DOHH2 (cell line): ENCODE measurements around the gene CCR6.

Source experiments
- H3F3A ChIP-seq: fragments of 200-600 bp; sonication (generic), shearing (Covaris generic); 2 replicates; pipeline ENCODE4 v1.6.0; 2016; ENCODE audit warnings: antibody characterized with exemption, mild to moderate bottlenecking; ENCODE audit not compliant: control insufficient read depth, insufficient read depth
- H3K27ac ChIP-seq: fragments of 200-600 bp; sonication (generic); 2 replicates; pipeline ENCODE4 v1.5.1; 2014; ENCODE audit warnings: low read depth, mild to moderate bottlenecking, low read length, moderate library complexity
- H3K27me3 ChIP-seq: fragments of 200-600 bp; sonication (generic); 2 replicates; pipeline ENCODE4 v1.6.1; 2014; ENCODE audit warnings: mild to moderate bottlenecking, low read length, mixed read lengths; ENCODE audit not compliant: control insufficient read depth
- H3K36me3 ChIP-seq: fragments of 200-600 bp; sonication (generic); 2 replicates; pipeline ENCODE4 v1.6.1; 2014; ENCODE audit warnings: mild to moderate bottlenecking, low read length, moderate library complexity, mixed read lengths; ENCODE audit not compliant: control insufficient read depth
- H3K4me1 ChIP-seq: fragments of 200-600 bp; sonication (generic); 2 replicates; pipeline ENCODE4 v1.6.1; 2014; ENCODE audit warnings: mild to moderate bottlenecking, low read length, mixed read lengths; ENCODE audit not compliant: control insufficient read depth
- H3K4me2 ChIP-seq: fragments of 200-600 bp; sonication (generic); 2 replicates; pipeline ENCODE4 v1.6.0; 2014; ENCODE audit warnings: mild to moderate bottlenecking, low read length, moderate library complexity
- H3K4me3 ChIP-seq: fragments of 200-600 bp; sonication (generic); 2 replicates; pipeline ENCODE4 v1.5.1; 2014; ENCODE audit warnings: mild to moderate bottlenecking, low read length, mixed read lengths
- H3K79me2 ChIP-seq: fragments of 200-600 bp; sonication (generic); 2 replicates; pipeline ENCODE4 v1.6.1; 2014; ENCODE audit warnings: mild to moderate bottlenecking, low read length, mixed read lengths; ENCODE audit not compliant: control insufficient read depth
- H3K9me2 ChIP-seq: fragments of 200-600 bp; sonication (generic); replicated peaks from 2 replicates; pipeline ENCODE4 v1.6.1; 2014; ENCODE audit warnings: mild to moderate bottlenecking, low read length, mixed read lengths; ENCODE audit not compliant: control insufficient read depth
- H3K9me3 ChIP-seq: fragments of 200-600 bp; sonication (generic); 2 replicates; pipeline ENCODE4 v1.6.1; 2014; ENCODE audit warnings: antibody characterized with exemption, low read length, mixed read lengths; ENCODE audit not compliant: control insufficient read depth, insufficient read depth
- H4K20me1 ChIP-seq: fragments of 200-600 bp; sonication (generic); 2 replicates; pipeline ENCODE4 v1.6.0; 2014; ENCODE audit warnings: low read depth, mild to moderate bottlenecking, antibody characterized with exemption, low read length, moderate library complexity; ENCODE audit not compliant: control insufficient read depth, insufficient read depth
- EZH2phosphoT487 ChIP-seq: fragments of 200-600 bp; sonication (generic); IDR thresholded peaks from 2 replicates; pipeline ENCODE4 v1.6.1; 2017; ENCODE audit warnings: borderline replicate concordance, mild to moderate bottlenecking, antibody characterized with exemption, low read length, moderate library complexity, mixed read lengths
- TF ChIP-seq, protein P1 (sequence below): fragments of 200-600 bp; sonication (generic); IDR thresholded peaks from one replicate; pipeline ENCODE4 v1.5.1; 2014; ENCODE audit warnings: antibody characterized with exemption, mild to moderate bottlenecking, low read depth, low read length; ENCODE audit not compliant: poor library complexity, severe bottlenecking

Gene CCR6

GRCh38 chr6:167118839-167119238 lies 4.1 kb upstream of the CCR6 start:
- peak overlapping the region; percentile 11 for H3K27ac ChIP-seq
- H3K4me3 ChIP-seq: peak overlapping the region; percentile 51
- peaks cover 40% of the 10 kb centered on the region for H3K27me3 ChIP-seq
- peak overlapping the region; percentile 69 for H3K4me2 ChIP-seq
- H4K20me1 ChIP-seq: peaks cover 17% of the 10 kb centered on the region; the same call in 1 of the 2 replicates
- H3K4me1 ChIP-seq: peaks cover 78% of the 10 kb centered on the region
- peaks cover 36% of the 10 kb centered on the region for H3F3A ChIP-seq
- no peaks in the 10 kb centered on the region for H3K9me2 ChIP-seq
- H3K36me3 ChIP-seq: no peaks in the 10 kb centered on the region
- TF ChIP-seq, protein P1, sequence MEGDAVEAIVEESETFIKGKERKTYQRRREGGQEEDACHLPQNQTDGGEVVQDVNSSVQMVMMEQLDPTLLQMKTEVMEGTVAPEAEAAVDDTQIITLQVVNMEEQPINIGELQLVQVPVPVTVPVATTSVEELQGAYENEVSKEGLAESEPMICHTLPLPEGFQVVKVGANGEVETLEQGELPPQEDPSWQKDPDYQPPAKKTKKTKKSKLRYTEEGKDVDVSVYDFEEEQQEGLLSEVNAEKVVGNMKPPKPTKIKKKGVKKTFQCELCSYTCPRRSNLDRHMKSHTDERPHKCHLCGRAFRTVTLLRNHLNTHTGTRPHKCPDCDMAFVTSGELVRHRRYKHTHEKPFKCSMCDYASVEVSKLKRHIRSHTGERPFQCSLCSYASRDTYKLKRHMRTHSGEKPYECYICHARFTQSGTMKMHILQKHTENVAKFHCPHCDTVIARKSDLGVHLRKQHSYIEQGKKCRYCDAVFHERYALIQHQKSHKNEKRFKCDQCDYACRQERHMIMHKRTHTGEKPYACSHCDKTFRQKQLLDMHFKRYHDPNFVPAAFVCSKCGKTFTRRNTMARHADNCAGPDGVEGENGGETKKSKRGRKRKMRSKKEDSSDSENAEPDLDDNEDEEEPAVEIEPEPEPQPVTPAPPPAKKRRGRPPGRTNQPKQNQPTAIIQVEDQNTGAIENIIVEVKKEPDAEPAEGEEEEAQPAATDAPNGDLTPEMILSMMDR: no peak
- TF ChIP-seq EZH2phosphoT487: no peak
- H3K79me2 ChIP-seq: no peaks in the 10 kb centered on the region
- no peaks in the 10 kb centered on the region for H3K9me3 ChIP-seq

DNA sequence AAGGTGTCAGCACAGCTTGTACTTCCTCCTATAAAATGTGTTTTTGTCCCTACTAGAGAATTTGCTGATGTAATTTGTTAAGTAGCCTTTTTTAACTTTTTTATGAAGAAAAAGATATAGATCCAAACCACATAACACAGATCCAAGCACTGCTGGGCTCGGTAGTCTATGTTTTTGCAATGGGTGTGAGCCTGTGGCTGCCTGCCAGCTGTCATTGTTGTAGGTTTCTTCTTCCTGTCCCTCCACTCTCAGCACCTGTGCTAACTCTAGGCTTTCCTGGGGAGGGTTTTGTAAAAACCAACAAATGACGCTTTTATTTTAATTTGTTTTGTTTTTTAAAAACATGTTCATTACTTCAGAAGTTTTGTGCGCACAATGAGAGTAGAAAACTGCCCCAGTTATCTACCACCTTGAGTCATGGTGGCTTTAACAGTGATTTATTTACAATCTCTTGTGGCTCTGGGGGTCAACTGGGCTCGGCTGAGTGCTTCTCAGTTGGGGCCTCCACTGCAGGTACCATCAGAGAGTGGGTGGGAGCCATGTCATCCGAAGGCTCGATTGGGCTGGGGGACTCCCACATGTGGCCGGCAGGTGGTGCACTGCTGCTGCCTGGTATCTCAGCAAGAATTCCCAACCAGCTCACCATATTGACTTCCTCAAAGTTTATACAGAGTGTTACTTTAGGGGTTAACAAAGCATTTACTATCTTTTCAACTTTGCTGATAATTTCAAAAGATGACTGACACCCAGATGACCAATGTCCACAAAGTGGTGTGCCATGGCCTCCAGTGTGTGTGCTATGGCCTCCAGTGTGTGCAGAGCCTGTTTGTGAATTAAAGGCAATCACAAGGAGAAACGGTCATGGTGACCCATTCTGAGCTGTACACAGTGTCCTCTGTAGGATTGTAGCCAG lies 3.0 kb upstream of the CCR6 start:
- H3K4me2 ChIP-seq: peak overlapping the region; percentile 69
- H3K27ac ChIP-seq: peak overlapping the region; percentile 1; the same call in 1 of the 2 replicates
- peaks cover 40% of the 10 kb centered on the region for H3K27me3 ChIP-seq
- peak overlapping the region; percentile 51 for H3K4me3 ChIP-seq
- peaks cover 17% of the 10 kb centered on the region; the same call in 1 of the 2 replicates for H4K20me1 ChIP-seq
- TF ChIP-seq, protein P1: peak; percentile 76
- TF ChIP-seq EZH2phosphoT487: no peak
- no peaks in the 10 kb centered on the region for H3K36me3 ChIP-seq
- peaks cover 77% of the 10 kb centered on the region for H3K4me1 ChIP-seq
- H3K9me3 ChIP-seq: no peaks in the 10 kb centered on the region
- no peaks in the 10 kb centered on the region for H3K9me2 ChIP-seq
- H3K79me2 ChIP-seq: no peaks in the 10 kb centered on the region
- H3F3A ChIP-seq: peaks cover 31% of the 10 kb centered on the region

DNA sequence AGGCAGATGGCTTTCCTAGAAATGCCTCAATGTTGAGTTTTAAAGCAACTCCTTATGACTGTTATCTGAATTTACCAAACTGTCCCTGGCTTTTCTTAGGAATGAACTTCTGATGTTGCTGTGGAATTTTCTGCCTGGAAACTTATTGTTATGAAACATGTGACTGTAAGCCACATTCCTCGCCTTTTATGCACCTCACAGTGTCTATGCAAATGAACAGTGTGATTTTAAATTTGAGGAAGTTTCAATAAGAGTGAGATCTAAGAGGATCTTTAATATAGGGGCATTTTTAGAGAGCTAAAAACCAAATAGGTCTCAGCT lies 2.4 kb upstream of the CCR6 start:
- Histone ChIP-seq H4K20me1 (peaks cover 17% of the 10 kb centered on the region; the same call in 1 of the 2 replicates), H3K4me1 (peaks cover 71% of the 10 kb centered on the region), H3K27ac (peak overlapping the region; percentile 1; the same call in 1 of the 2 replicates), H3K4me3 (peak overlapping the region; percentile 51), H3K9me2 (no peaks in the 10 kb centered on the region), H3K27me3 (peaks cover 37% of the 10 kb centered on the region), H3F3A (peaks cover 28% of the 10 kb centered on the region), H3K36me3 (no peaks in the 10 kb centered on the region), H3K4me2 (peak overlapping the region; percentile 69), H3K9me3 (no peaks in the 10 kb centered on the region), H3K79me2 (no peaks in the 10 kb centered on the region)
- TF ChIP-seq EZH2phosphoT487: no peak
- TF ChIP-seq, protein P1: no peak
